HL-60 (cell line): ENCODE measurements around the gene SV2C.

Experiments used
- DNase-seq, 2 experiments: peaks; one replicate each; pipeline ENCODE4 v3.0.0-alpha.2; 2010 to 2020; ENCODE audit warnings: low read depth in 1 of 2, low spot score in 1 of 2
- H3K27ac ChIP-seq: fragments of 250-450 bp; sonication (Bioruptor Pico); replicated peaks from 2 replicates; pipeline ENCODE4 v1.5.1; 2020; ENCODE audit warnings: mild to moderate bottlenecking, moderate library complexity
- H3K27me3 ChIP-seq: fragments of 250-450 bp; sonication (Bioruptor Pico); 2 replicates; pipeline ENCODE4 v1.5.1; 2021; ENCODE audit warnings: mild to moderate bottlenecking, moderate library complexity; ENCODE audit not compliant: insufficient read depth, poor library complexity, severe bottlenecking
- H3K4me3 ChIP-seq: replicated peaks from 2 replicates; pipeline ENCODE4 v1.5.1; 2011; ENCODE audit warnings: mild to moderate bottlenecking, control low read depth, low read length; ENCODE audit not compliant: insufficient read depth
- GABPA ChIP-seq: IDR thresholded peaks from 2 replicates; pipeline ENCODE4 v1.6.1; 2012; ENCODE audit warnings: low read depth
- POLR2AphosphoS5 ChIP-seq: IDR thresholded peaks from 2 replicates; pipeline ENCODE4 v1.6.1; 2012; ENCODE audit warnings: low read depth
- REST ChIP-seq: IDR thresholded peaks from 2 replicates; pipeline ENCODE4 v1.6.1; 2012; ENCODE audit warnings: low read depth; ENCODE audit not compliant: insufficient replicate concordance
- SPI1 ChIP-seq: IDR thresholded peaks from 2 replicates; pipeline ENCODE4 v1.6.1; 2012; ENCODE audit warnings: low read depth, mild to moderate bottlenecking, borderline replicate concordance
- TF ChIP-seq, protein P1 (sequence below): IDR thresholded peaks from one replicate; pipeline ENCODE4 v1.5.1; 2011; ENCODE audit warnings: low read length, control low read depth, inconsistent platforms; ENCODE audit not compliant: insufficient read depth

The SV2C gene

GRCh38 chr5:76194340-76194739 is 111.2 kb downstream of the SV2C start:
- no peak for TF ChIP-seq REST
- no peak for TF ChIP-seq GABPA
- TF ChIP-seq, protein P1, sequence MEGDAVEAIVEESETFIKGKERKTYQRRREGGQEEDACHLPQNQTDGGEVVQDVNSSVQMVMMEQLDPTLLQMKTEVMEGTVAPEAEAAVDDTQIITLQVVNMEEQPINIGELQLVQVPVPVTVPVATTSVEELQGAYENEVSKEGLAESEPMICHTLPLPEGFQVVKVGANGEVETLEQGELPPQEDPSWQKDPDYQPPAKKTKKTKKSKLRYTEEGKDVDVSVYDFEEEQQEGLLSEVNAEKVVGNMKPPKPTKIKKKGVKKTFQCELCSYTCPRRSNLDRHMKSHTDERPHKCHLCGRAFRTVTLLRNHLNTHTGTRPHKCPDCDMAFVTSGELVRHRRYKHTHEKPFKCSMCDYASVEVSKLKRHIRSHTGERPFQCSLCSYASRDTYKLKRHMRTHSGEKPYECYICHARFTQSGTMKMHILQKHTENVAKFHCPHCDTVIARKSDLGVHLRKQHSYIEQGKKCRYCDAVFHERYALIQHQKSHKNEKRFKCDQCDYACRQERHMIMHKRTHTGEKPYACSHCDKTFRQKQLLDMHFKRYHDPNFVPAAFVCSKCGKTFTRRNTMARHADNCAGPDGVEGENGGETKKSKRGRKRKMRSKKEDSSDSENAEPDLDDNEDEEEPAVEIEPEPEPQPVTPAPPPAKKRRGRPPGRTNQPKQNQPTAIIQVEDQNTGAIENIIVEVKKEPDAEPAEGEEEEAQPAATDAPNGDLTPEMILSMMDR, result no peak
- no peak for TF ChIP-seq SPI1
- no peak for TF ChIP-seq POLR2AphosphoS5
- no peak for DNase-seq
- Histone ChIP-seq H3K4me3 (no peak overlapping the region), H3K27ac (no peak overlapping the region), H3K27me3 (no peaks in the 10 kb centered on the region)

GRCh38 chr5:76196457-76196856 is 113.3 kb downstream of the SV2C start:
- H3K27ac ChIP-seq, result no peak overlapping the region
- TF ChIP-seq SPI1, result no peak
- TF ChIP-seq POLR2AphosphoS5, result no peak
- no peak overlapping the region for H3K4me3 ChIP-seq
- DNase-seq, result no peak
- no peaks in the 10 kb centered on the region for H3K27me3 ChIP-seq

DNA sequence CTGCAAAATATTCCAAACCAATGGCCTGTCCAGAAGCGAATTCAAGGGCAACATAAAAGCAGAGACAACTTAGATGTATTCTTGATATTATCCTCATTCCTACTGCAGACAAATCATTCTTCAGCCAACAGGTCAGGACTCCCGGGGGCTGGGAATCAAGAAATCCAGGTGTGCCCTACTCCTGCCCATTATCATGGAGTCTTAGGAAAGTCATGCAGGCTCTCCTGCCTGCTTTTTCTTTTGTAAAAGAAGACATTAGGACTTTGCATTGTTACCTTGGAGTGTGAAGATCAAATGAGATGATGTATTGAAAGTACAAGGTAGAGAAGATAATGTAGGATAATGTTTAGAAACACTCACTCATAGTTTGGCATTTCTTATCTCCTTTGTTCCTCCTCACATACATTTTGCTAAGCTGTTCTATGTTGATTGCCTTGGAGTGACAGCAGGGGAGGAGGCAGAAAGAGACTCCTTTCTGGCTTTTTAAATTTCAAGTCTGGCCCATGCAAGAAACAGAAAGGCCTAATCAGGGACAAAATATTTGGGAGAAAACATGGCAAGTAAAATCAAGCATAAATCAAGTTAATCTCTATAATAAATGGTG is 113.8 kb downstream of the SV2C start:
- DNase-seq, result no peak
- Histone ChIP-seq H3K4me3 (no peak overlapping the region), H3K27me3 (no peaks in the 10 kb centered on the region), H3K27ac (no peak overlapping the region)
- TF ChIP-seq, protein P1, result no peak
- TF ChIP-seq SPI1, result no peak
- no peak for TF ChIP-seq GABPA
- no peak for TF ChIP-seq REST
- no peak for TF ChIP-seq POLR2AphosphoS5

GRCh38 chr5:76197726-76198125 is 114.5 kb downstream of the SV2C start:
- no peak overlapping the region for H3K4me3 ChIP-seq
- no peaks in the 10 kb centered on the region for H3K27me3 ChIP-seq
- no peak for DNase-seq
- TF ChIP-seq GABPA (no peak), SPI1 (no peak), REST (no peak), POLR2AphosphoS5 (no peak)
- TF ChIP-seq, protein P1, result no peak
- no peak overlapping the region for H3K27ac ChIP-seq
